ENCODE data around the gene PCSK2.

Gene PCSK2

GRCh38 chr20:17510548-17510947 is 283.7 kb downstream of the PCSK2 start:
- no peak for DNase-seq
- in situ Hi-C loops (cut with MboI; ENCODE audit: low pct_unique_long_range_greater_than_20kb, low sequenced_read_pairs) = no loop called here

- in situ Hi-C loops (cut with MboI; ENCODE audit: low pct_unique_long_range_greater_than_20kb, low sequenced_read_pairs) = no loop called here
- DNase-seq = no peak
These were observed 284.6 kb downstream of the PCSK2 start for GRCh38 chr20:17511401-17511800.

- DNase-seq = no peak
- in situ Hi-C loops (cut with MboI; ENCODE audit: low pct_unique_long_range_greater_than_20kb, low sequenced_read_pairs) = no loop called here
These were observed 287.1 kb downstream of the PCSK2 start for GRCh38 chr20:17513939-17514338.

GRCh38 chr20:17515053-17515452 is 288.2 kb downstream of the PCSK2 start:
- no peak for DNase-seq
- in situ Hi-C loops (cut with MboI; ENCODE audit: low pct_unique_long_range_greater_than_20kb, low sequenced_read_pairs) = no loop called here

- no peak for DNase-seq
- in situ Hi-C loops (cut with MboI; ENCODE audit: low pct_unique_long_range_greater_than_20kb, low sequenced_read_pairs) = no loop called here
These were observed 291.7 kb downstream of the PCSK2 start for GRCh38 chr20:17518339-17519052.

GRCh38 chr20:17519606-17520285 is 292.9 kb downstream of the PCSK2 start:
- in situ Hi-C loops (cut with MboI; ENCODE audit: low pct_unique_long_range_greater_than_20kb, low sequenced_read_pairs) = no loop called here
- DNase-seq = no peak

GRCh38 chr20:17520583-17520982 is 293.7 kb downstream of the PCSK2 start:
- no peak for DNase-seq
- in situ Hi-C loops (cut with MboI; ENCODE audit: low pct_unique_long_range_greater_than_20kb, low sequenced_read_pairs) = no loop called here

- in situ Hi-C loops (cut with MboI; ENCODE audit: low pct_unique_long_range_greater_than_20kb, low sequenced_read_pairs) = no loop called here
These were observed 295.7 kb downstream of the PCSK2 start for GRCh38 chr20:17522528-17522927.

GRCh38 chr20:17523326-17523725 is 296.5 kb downstream of the PCSK2 start:
- in situ Hi-C loops (cut with MboI; ENCODE audit: low pct_unique_long_range_greater_than_20kb, low sequenced_read_pairs) = no loop called here
- DNase-seq = no peak

More at GRCh38 chr20:17522528-17522927, 295.7 kb downstream of the PCSK2 start:
- no peak for DNase-seq

- no peak for DNase-seq
- in situ Hi-C loops (cut with MboI; ENCODE audit: low pct_unique_long_range_greater_than_20kb, low sequenced_read_pairs) = no loop called here
These were observed 297.7 kb downstream of the PCSK2 start for GRCh38 chr20:17524560-17524959.

GRCh38 chr20:17525132-17525531 is 298.3 kb downstream of the PCSK2 start:
- no peak for DNase-seq
- in situ Hi-C loops (cut with MboI; ENCODE audit: low pct_unique_long_range_greater_than_20kb, low sequenced_read_pairs) = no loop called here

- in situ Hi-C loops (cut with MboI; ENCODE audit: low pct_unique_long_range_greater_than_20kb, low sequenced_read_pairs) = no loop called here
- no peak for DNase-seq
These were observed 298.8 kb downstream of the PCSK2 start for GRCh38 chr20:17525650-17526049.

- in situ Hi-C loops (cut with MboI; ENCODE audit: low pct_unique_long_range_greater_than_20kb, low sequenced_read_pairs) = no loop called here
- DNase-seq = no peak
These were observed 302.7 kb downstream of the PCSK2 start for GRCh38 chr20:17529586-17529985.

GRCh38 chr20:17530153-17530552 is 303.3 kb downstream of the PCSK2 start:
- in situ Hi-C loops (cut with MboI; ENCODE audit: low pct_unique_long_range_greater_than_20kb, low sequenced_read_pairs) = no loop called here
- DNase-seq = no peak

- DNase-seq = peak; percentile 67
These were observed 304.1 kb downstream of the PCSK2 start, which contains the start of gene BFSP1 for GRCh38 chr20:17530716-17531664. Gene BFSP1, minus strand, starts transcription at chr20:17531379. Its CDS starts 50 bp downstream, at chr20:17531329.

GRCh38 chr20:17531665-17532025 is 304.8 kb downstream of the PCSK2 start:
- in situ Hi-C loops (cut with MboI; ENCODE audit: low pct_unique_long_range_greater_than_20kb, low sequenced_read_pairs) = no loop called here
- DNase-seq = no peak

More at GRCh38 chr20:17530716-17531664, 304.1 kb downstream of the PCSK2 start, which contains the start of gene BFSP1:
- in situ Hi-C loops (cut with MboI; ENCODE audit: low pct_unique_long_range_greater_than_20kb, low sequenced_read_pairs) = no loop called here

- DNase-seq = peak; percentile 73
- in situ Hi-C loops (cut with MboI; ENCODE audit: low pct_unique_long_range_greater_than_20kb, low sequenced_read_pairs) = no loop called here
These were observed 306.6 kb downstream of the PCSK2 start for GRCh38 chr20:17533396-17533795.

GRCh38 chr20:17534077-17534476 is 307.2 kb downstream of the PCSK2 start:
- in situ Hi-C loops (cut with MboI; ENCODE audit: low pct_unique_long_range_greater_than_20kb, low sequenced_read_pairs) = no loop called here

More at GRCh38 chr20:17534077-17534476, 307.2 kb downstream of the PCSK2 start:
- DNase-seq = no peak

All from KBM-7 (cell line).